GM23248 (cell line): ENCODE results near the gene BOLA1. TPM values are rescaled to one million over a fixed set of nuclear protein-coding genes. Genes with fewer than 3 reads are reported as not detected.

Source experiments
- DNase-seq: peaks from one replicate; pipeline ENCODE4 v3.0.0-alpha.2; 2015
- H2AFZ ChIP-seq: fragments of 200-600 bp; sonication (generic); 2 replicates; pipeline ENCODE4 v1.6.1; 2016; ENCODE audit warnings: antibody characterized with exemption
- H3F3A ChIP-seq: fragments of 200-600 bp; sonication (generic); 2 replicates; pipeline ENCODE4 v1.6.1; 2016; ENCODE audit warnings: mild to moderate bottlenecking, antibody characterized with exemption, mixed run types; ENCODE audit not compliant: insufficient read depth
- H3K27ac ChIP-seq: fragments of 200-600 bp; sonication (generic); 2 replicates; pipeline ENCODE4 v1.5.1; 2016; ENCODE audit warnings: mild to moderate bottlenecking
- H3K27me3 ChIP-seq: fragments of 200-600 bp; sonication (generic); replicated peaks from 2 replicates; pipeline ENCODE4 v1.6.1; 2016; ENCODE audit warnings: mild to moderate bottlenecking; ENCODE audit not compliant: insufficient read depth
- H3K36me3 ChIP-seq: fragments of 200-600 bp; sonication (generic); 2 replicates; pipeline ENCODE4 v1.6.1; 2016; ENCODE audit warnings: low read depth, mild to moderate bottlenecking
- H3K4me1 ChIP-seq: fragments of 200-600 bp; sonication (generic); 2 replicates; pipeline ENCODE4 v1.6.1; 2016; ENCODE audit warnings: mild to moderate bottlenecking; ENCODE audit not compliant: insufficient read depth
- H3K4me2 ChIP-seq: fragments of 200-600 bp; sonication (generic); one replicate; pipeline ENCODE4 v1.6.1; 2016; ENCODE audit warnings: mild to moderate bottlenecking; ENCODE audit not compliant: unreplicated experiment
- H3K4me3 ChIP-seq: fragments of 200-600 bp; sonication (generic); 2 replicates; pipeline ENCODE4 v1.5.1; 2016; ENCODE audit warnings: mild to moderate bottlenecking
- H3K79me2 ChIP-seq: fragments of 200-600 bp; sonication (generic); 2 replicates; pipeline ENCODE4 v1.6.1; 2016; ENCODE audit warnings: mild to moderate bottlenecking; ENCODE audit not compliant: insufficient read depth
- H3K9ac ChIP-seq: fragments of 200-600 bp; sonication (generic); 2 replicates; pipeline ENCODE4 v1.6.1; 2016; ENCODE audit warnings: mild to moderate bottlenecking
- H3K9me2 ChIP-seq: fragments of 200-600 bp; sonication (generic); 2 replicates; pipeline ENCODE4 v1.6.1; 2016; ENCODE audit warnings: mixed run types, mild to moderate bottlenecking, moderate library complexity; ENCODE audit not compliant: insufficient read depth
- H3K9me3 ChIP-seq: fragments of 200-600 bp; sonication (generic); one replicate; pipeline ENCODE4 v1.6.1; 2017; ENCODE audit warnings: low read depth
- H4K20me1 ChIP-seq: fragments of 200-600 bp; sonication (generic); 2 replicates; pipeline ENCODE4 v1.6.0; 2016; ENCODE audit not compliant: insufficient read depth
- EZH2 ChIP-seq: fragments of 200-600 bp; sonication (generic); IDR thresholded peaks from 2 replicates; pipeline ENCODE4 v1.6.1; 2018; ENCODE audit warnings: antibody characterized with exemption, mild to moderate bottlenecking; ENCODE audit not compliant: insufficient read depth, poor library complexity, severe bottlenecking
- EZH2phosphoT487 ChIP-seq: fragments of 200-600 bp; sonication (generic); IDR thresholded peaks from 2 replicates; pipeline ENCODE4 v1.6.1; 2018; ENCODE audit warnings: antibody characterized with exemption, moderate library complexity, mild to moderate bottlenecking, low read depth; ENCODE audit not compliant: insufficient read depth
- WGBS, 2 experiments: methylation state at CpG; one replicate each; pipeline ENCODE4 v1.1.6; 2015 to 2017; ENCODE audit warnings: low lambda C conversion rate in 2 of 2, low coverage in 1 of 2; ENCODE audit errors: missing lambda C conversion rate in 2 of 2; 5-methylcytosine and 5-hydroxymethylcytosine counted together
- in situ Hi-C: fragments of 300-500 bp; cut with MboI; formaldehyde crosslinking; loops from 2 replicates; pipeline ENCODE4 v1.15.0; 2020
- polyA plus RNA-seq: library from polyadenylated mRNA; unstranded; fragments of >200 nt; fragmentation: Nextera tagmentation; extraction: Ambion mirVana; gene quantifications from 2 replicates; pipeline ENCODE4 v1.2.1, GENCODE V29; 2016
- total RNA-seq: library from RNA; depleted of rRNA; stranded (reverse); fragments of >200 nt; shearing (Covaris generic); gene quantifications from 2 replicates; pipeline ENCODE4 v1.2.3, GENCODE V29; 2014

The BOLA1 gene
- total and polyA plus RNA-seq, 2 experiments from 2014 or later, result 16.4 to 18.6 TPM

DNA sequence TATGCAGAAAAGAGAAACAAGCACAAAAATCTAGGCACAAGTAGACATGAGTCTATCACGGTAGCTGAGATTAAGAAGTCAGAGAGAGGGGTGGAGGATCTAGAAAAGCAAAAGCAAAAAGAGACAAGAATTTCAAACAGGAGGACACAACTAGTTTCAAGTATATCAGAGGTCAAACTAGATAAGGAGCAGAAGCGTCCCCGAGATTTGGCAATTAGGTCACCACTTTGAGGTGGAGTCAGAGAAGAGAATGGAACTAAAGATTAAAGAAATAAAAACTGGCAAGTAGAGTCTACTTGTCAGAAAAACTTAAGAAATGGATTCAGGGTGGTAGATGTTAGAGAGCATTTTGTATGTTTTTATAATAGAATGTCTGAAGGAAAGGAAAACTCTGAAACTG, 26.0 kb downstream of the BOLA1 start:
- Histone ChIP-seq H3K27ac (no peak overlapping the region), H3K4me2 (peak overlapping the region; percentile 1), H2AFZ (no peak overlapping the region), H3K4me1 (peaks cover 25% of the 10 kb centered on the region), H3F3A (peaks cover 34% of the 10 kb centered on the region), H3K27me3 (no peaks in the 10 kb centered on the region), H3K36me3 (peaks cover 42% of the 10 kb centered on the region), H4K20me1 (no peaks in the 10 kb centered on the region), H3K9me2 (no peaks in the 10 kb centered on the region), H3K79me2 (peaks cover 35% of the 10 kb centered on the region), H3K9ac (no peak overlapping the region), H3K9me3 (no peaks in the 10 kb centered on the region), H3K4me3 (no peak overlapping the region)
- no peak for DNase-seq
- WGBS, 2 experiments, result 87 to 89% methylated on average over 3 of the region's 3 CpGs
- no peak for TF ChIP-seq EZH2
- TF ChIP-seq EZH2phosphoT487, result no peak
- in situ Hi-C loops, result no loop called here

DNA sequence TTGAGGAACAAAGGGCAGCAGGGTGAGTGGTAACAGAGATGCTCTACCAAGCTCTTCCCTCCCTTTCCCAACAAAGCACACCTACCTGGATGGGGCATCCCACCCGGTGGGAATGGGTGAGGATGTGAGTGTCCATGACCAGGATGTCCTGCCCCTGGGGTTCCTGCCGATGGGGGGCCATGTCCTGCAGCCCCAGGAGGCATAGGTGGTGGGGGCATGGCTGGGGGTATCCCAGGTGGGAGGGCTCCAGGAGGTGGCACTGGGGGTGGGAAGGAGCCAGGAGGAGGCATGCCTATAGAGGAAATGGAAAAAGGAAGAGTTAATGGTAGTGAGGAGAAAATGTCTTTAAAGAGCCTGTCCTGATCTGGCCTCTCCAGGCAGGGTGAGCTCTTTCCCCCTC, 26.4 kb downstream of the BOLA1 start:
- H3K27me3 ChIP-seq, result no peaks in the 10 kb centered on the region
- 98 to 100% methylated on average over 2 of the region's 2 CpGs for WGBS, 2 experiments
- peaks cover 42% of the 10 kb centered on the region for H3K36me3 ChIP-seq

DNA sequence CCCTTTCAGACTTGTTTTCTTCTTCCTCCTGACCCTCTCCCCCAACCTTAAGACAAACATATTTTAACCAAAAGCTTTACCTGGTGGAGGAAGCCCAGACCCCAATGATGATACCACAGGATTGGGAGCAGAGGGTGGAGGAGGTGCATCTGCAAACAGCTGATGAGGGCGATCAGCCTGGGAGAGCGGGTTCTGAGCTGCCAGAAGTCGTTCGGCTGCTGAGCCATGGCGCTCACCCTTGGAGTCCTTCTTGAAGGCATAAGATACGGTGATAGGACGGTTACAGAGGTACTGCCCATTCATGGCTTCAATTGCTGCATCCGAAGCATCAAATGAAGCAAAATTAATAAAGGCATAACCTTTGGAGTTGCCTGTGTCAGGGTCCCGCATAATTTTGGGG, 26.9 kb downstream of the BOLA1 start:
- H3K9ac ChIP-seq, result 0 out of 2 replicates have a peak overlapping the region, but pooled peaks have one; percentile 91
- peaks cover 37% of the 10 kb centered on the region for H3F3A ChIP-seq
- H2AFZ ChIP-seq, result no peak overlapping the region
- DNase-seq, result no peak
- H3K36me3 ChIP-seq, result peaks cover 42% of the 10 kb centered on the region
- in situ Hi-C loops, result no loop called here
- peak overlapping the region; percentile 90 for H3K4me2 ChIP-seq
- H3K9me3 ChIP-seq, result no peaks in the 10 kb centered on the region
- H4K20me1 ChIP-seq, result no peaks in the 10 kb centered on the region
- peak overlapping the region; percentile 95 for H3K4me3 ChIP-seq
- H3K4me1 ChIP-seq, result peaks cover 34% of the 10 kb centered on the region
- H3K27ac ChIP-seq, result no peak overlapping the region
- no peaks in the 10 kb centered on the region for H3K9me2 ChIP-seq
- H3K27me3 ChIP-seq, result no peaks in the 10 kb centered on the region
- H3K79me2 ChIP-seq, result peaks cover 35% of the 10 kb centered on the region
- TF ChIP-seq EZH2 (no peak), EZH2phosphoT487 (no peak)
- 89 to 93% methylated on average over 9 of the region's 9 CpGs for WGBS, 2 experiments

More for the DNA sequence above, 26.4 kb downstream of the BOLA1 start:
- Histone ChIP-seq H3K9me2 (no peaks in the 10 kb centered on the region), H2AFZ (no peak overlapping the region), H3K4me3 (no peak overlapping the region), H3K4me1 (peaks cover 28% of the 10 kb centered on the region), H3K79me2 (peaks cover 35% of the 10 kb centered on the region), H3K9ac (no peak overlapping the region), H3K4me2 (peak overlapping the region; percentile 90), H3K27ac (no peak overlapping the region), H3K9me3 (no peaks in the 10 kb centered on the region), H3F3A (peaks cover 37% of the 10 kb centered on the region), H4K20me1 (no peaks in the 10 kb centered on the region)
- in situ Hi-C loops, result no loop called here
- TF ChIP-seq EZH2phosphoT487, result no peak
- TF ChIP-seq EZH2, result no peak
- DNase-seq, result no peak

DNA sequence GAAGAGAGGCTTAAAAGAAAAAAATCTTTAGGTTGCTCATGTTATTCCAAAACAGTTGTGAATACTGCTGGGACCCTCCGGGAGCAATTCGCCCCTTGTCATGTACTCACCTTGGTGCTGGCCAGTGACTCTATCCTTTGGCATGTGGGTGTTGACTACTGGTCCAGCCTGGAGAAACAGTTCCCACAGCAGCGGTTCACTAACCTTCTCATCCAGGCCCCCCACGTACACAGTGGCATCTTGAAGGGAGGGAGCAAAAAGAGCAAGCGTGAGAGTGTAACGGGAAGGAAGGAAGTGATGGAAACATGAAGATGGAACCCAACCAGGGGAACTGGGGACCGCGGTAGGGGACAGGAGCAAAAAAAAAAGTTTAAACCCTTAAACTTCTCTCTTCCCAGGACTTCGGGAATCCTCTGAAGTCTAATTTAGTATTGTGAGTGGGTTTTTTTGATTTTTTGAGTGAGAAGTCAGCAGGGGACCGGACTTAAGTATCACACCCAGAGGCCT, 27.7 kb downstream of the BOLA1 start:
- Histone ChIP-seq H3K4me2 (peak overlapping the region; percentile 90), H3K36me3 (peaks cover 37% of the 10 kb centered on the region), H3K79me2 (peaks cover 35% of the 10 kb centered on the region), H3K4me1 (peaks cover 39% of the 10 kb centered on the region), H3K9ac (peak overlapping the region; percentile 91), H2AFZ (peak overlapping the region; percentile 81), H3K27me3 (no peaks in the 10 kb centered on the region), H3K4me3 (peak overlapping the region; percentile 95), H3K27ac (peak overlapping the region; percentile 90), H3K9me3 (no peaks in the 10 kb centered on the region), H3F3A (peaks cover 30% of the 10 kb centered on the region), H4K20me1 (no peaks in the 10 kb centered on the region), H3K9me2 (no peaks in the 10 kb centered on the region)
- TF ChIP-seq EZH2 (no peak), EZH2phosphoT487 (no peak)
- peak; percentile 43 for DNase-seq
- in situ Hi-C loops, result no loop called here
- 1% methylated on average over 10 of the region's 10 CpGs for WGBS, 2 experiments
